ENCODE results near the gene RIMBP2. TPM values are rescaled to one million over a fixed set of nuclear protein-coding genes. Genes with fewer than 3 reads are reported as not detected.

RIMBP2 gene
- total RNA-seq, 2 experiments from 2014 or later = not detected

- Mint-ChIP-seq H3K27ac (no peak overlapping the region), H3K9me3 (no peaks in the 10 kb centered on the region), H3K4me3 (no peak overlapping the region)
Observed at GRCh38 chr12:130608831-130609230, 107.3 kb downstream of the RIMBP2 start.

GRCh38 chr12:130608132-130608531, 108.0 kb downstream of the RIMBP2 start:
- Histone ChIP-seq H3K9me3 (ENCODE audit: control insufficient read depth in 1 of 2, insufficient read depth in 1 of 2, low read length in 2 of 2) (peaks cover 0 to 11% of the 10 kb centered on the region in 2 experiments), H3K36me3 (ENCODE audit: insufficient read depth, low read length) (no peaks in the 10 kb centered on the region), H3K27me3 (ENCODE audit: control insufficient read depth in 1 of 2, insufficient read depth in 2 of 2, low read length in 2 of 2) (no peaks in the 10 kb centered on the region), H3K4me3 (ENCODE audit: low read length) (no peak overlapping the region), H3K27ac (ENCODE audit: low read depth in 1 of 2, low read length in 2 of 2) (no peak overlapping the region), H3K4me1 (ENCODE audit: insufficient read depth, low read length) (no peaks in the 10 kb centered on the region)
- no peak overlapping the region for H3K4me3 Mint-ChIP-seq
- TF ChIP-seq, protein P1, sequence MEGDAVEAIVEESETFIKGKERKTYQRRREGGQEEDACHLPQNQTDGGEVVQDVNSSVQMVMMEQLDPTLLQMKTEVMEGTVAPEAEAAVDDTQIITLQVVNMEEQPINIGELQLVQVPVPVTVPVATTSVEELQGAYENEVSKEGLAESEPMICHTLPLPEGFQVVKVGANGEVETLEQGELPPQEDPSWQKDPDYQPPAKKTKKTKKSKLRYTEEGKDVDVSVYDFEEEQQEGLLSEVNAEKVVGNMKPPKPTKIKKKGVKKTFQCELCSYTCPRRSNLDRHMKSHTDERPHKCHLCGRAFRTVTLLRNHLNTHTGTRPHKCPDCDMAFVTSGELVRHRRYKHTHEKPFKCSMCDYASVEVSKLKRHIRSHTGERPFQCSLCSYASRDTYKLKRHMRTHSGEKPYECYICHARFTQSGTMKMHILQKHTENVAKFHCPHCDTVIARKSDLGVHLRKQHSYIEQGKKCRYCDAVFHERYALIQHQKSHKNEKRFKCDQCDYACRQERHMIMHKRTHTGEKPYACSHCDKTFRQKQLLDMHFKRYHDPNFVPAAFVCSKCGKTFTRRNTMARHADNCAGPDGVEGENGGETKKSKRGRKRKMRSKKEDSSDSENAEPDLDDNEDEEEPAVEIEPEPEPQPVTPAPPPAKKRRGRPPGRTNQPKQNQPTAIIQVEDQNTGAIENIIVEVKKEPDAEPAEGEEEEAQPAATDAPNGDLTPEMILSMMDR (IDR thresholded peaks at IDR 0.05) = no peak
- DNase-seq (no peak), ATAC-seq (ENCODE audit: poor library complexity) (no peak)
- H3K27ac Mint-ChIP-seq = no peak overlapping the region
- intact Hi-C loops (cut with DNase I, micrococcal nuclease) = no loop called here
- H3K36me3 Mint-ChIP-seq (ENCODE audit: low read depth) = no peaks in the 10 kb centered on the region
- ChIA-PET POLR2A (no interaction called here), CTCF (no interaction called here)
- H3K4me1 Mint-ChIP-seq (ENCODE audit: low read depth) = no peaks in the 10 kb centered on the region
- H3K9me3 Mint-ChIP-seq = no peaks in the 10 kb centered on the region
- H3K27me3 Mint-ChIP-seq = no peaks in the 10 kb centered on the region

More at GRCh38 chr12:130608831-130609230, 107.3 kb downstream of the RIMBP2 start:
- Mint-ChIP-seq H3K4me1 (ENCODE audit: low read depth) (no peaks in the 10 kb centered on the region), H3K27me3 (no peaks in the 10 kb centered on the region), H3K36me3 (ENCODE audit: low read depth) (no peaks in the 10 kb centered on the region)
- no peak overlapping the region for H3K4me3 ChIP-seq (ENCODE audit: low read length)
- no peaks in the 10 kb centered on the region for H3K4me1 ChIP-seq (ENCODE audit: insufficient read depth, low read length)
- H3K9me3 ChIP-seq (ENCODE audit: control insufficient read depth in 1 of 2, insufficient read depth in 1 of 2, low read length in 2 of 2) = peaks cover 0 to 11% of the 10 kb centered on the region in 2 experiments
- H3K27ac ChIP-seq (ENCODE audit: low read depth in 1 of 2, low read length in 2 of 2) = no peak overlapping the region
- TF ChIP-seq, protein P1 (IDR thresholded peaks at IDR 0.05) = no peak
- DNase-seq (no peak), ATAC-seq (ENCODE audit: poor library complexity) (no peak)
- no peaks in the 10 kb centered on the region for H3K27me3 ChIP-seq (ENCODE audit: control insufficient read depth in 1 of 2, insufficient read depth in 2 of 2, low read length in 2 of 2)
- H3K36me3 ChIP-seq (ENCODE audit: insufficient read depth, low read length) = no peaks in the 10 kb centered on the region
- POLR2A ChIA-PET = no interaction called here
- CTCF ChIA-PET = no interaction called here
- intact Hi-C loops (cut with DNase I, micrococcal nuclease) = no loop called here

DNA sequence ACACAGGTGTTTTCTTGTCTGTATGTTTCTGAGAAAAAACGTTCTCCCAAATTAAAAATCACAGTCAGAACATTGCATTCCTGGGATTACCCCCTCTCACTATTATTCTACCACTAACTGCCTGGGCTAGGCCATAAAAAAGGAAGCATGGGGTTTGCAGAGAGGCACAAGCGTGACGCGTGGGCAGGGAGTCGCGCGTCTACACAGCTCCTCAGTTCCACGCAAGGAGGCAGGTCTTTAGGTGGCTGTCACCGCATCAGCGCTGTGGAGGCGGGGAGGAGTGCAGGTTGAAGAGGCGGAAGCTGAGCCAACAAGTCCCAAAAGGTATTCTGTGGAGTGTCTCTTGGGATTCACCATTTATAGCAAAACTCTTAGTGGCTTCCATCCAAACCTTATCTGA, 109.9 kb downstream of the RIMBP2 start:
- Mint-ChIP-seq H3K27me3 (no peaks in the 10 kb centered on the region), H3K36me3 (ENCODE audit: low read depth) (no peaks in the 10 kb centered on the region), H3K9me3 (no peaks in the 10 kb centered on the region), H3K27ac (no peak overlapping the region), H3K4me1 (ENCODE audit: low read depth) (no peaks in the 10 kb centered on the region), H3K4me3 (no peak overlapping the region)
- Histone ChIP-seq H3K4me3 (ENCODE audit: low read length) (no peak overlapping the region), H3K27ac (ENCODE audit: low read depth in 1 of 2, low read length in 2 of 2) (no peak overlapping the region), H3K4me1 (ENCODE audit: insufficient read depth, low read length) (no peaks in the 10 kb centered on the region), H3K36me3 (ENCODE audit: insufficient read depth, low read length) (no peaks in the 10 kb centered on the region), H3K27me3 (ENCODE audit: control insufficient read depth in 1 of 2, insufficient read depth in 2 of 2, low read length in 2 of 2) (no peaks in the 10 kb centered on the region), H3K9me3 (ENCODE audit: control insufficient read depth in 1 of 2, insufficient read depth in 1 of 2, low read length in 2 of 2) (peaks cover 0 to under 1% of the 10 kb centered on the region in 2 experiments)
- TF ChIP-seq, protein P1 (IDR thresholded peaks at IDR 0.05) = no peak
- ChIA-PET POLR2A (no interaction called here), CTCF (no interaction called here)
- ATAC-seq (ENCODE audit: poor library complexity) = no peak
- DNase-seq = no peak
- intact Hi-C loops (cut with DNase I, micrococcal nuclease) = no loop called here
